A673 (cell line): Measurements from ENCODE around the gene SLC17A2.

Experiments
- EZH2 ChIP-seq: fragments of 200-600 bp; sonication (generic); IDR thresholded peaks from 2 replicates; pipeline ENCODE4 v1.6.1; 2017; ENCODE audit warnings: borderline replicate concordance, low read depth, mild to moderate bottlenecking, mixed read lengths, antibody characterized with exemption, low read length; ENCODE audit not compliant: poor library complexity, severe bottlenecking
- TF ChIP-seq, protein P1 (sequence below): fragments of 300-800, 200-600 bp; sonication (generic); conservative IDR thresholded peaks from 2 replicates; pipeline ENCODE4 v1.5.1; 2017; ENCODE audit warnings: low read depth, mild to moderate bottlenecking, antibody characterized with exemption, low read length, moderate library complexity, mixed read lengths

DNA sequence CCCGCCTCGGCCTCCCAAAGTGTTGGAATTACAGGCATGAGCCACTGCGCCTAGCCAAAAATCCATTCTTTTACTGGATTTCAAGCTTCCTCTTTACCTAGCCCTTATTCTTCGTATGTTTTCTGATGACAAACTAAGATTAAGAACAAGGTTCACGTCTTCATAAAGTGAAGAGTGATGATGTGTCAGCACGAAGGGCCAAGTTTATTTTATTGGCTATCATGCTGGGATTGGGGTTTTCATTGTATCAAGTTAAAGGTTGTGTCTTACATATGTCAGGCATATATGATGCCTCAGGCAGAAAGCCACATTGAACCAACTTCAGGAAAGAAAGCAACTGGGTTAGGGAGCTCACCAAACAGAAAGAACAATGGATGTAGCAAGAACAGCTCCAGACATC, 36.7 kb downstream of the SLC17A2 start:
- TF ChIP-seq EZH2, result no peak
- TF ChIP-seq, protein P1, sequence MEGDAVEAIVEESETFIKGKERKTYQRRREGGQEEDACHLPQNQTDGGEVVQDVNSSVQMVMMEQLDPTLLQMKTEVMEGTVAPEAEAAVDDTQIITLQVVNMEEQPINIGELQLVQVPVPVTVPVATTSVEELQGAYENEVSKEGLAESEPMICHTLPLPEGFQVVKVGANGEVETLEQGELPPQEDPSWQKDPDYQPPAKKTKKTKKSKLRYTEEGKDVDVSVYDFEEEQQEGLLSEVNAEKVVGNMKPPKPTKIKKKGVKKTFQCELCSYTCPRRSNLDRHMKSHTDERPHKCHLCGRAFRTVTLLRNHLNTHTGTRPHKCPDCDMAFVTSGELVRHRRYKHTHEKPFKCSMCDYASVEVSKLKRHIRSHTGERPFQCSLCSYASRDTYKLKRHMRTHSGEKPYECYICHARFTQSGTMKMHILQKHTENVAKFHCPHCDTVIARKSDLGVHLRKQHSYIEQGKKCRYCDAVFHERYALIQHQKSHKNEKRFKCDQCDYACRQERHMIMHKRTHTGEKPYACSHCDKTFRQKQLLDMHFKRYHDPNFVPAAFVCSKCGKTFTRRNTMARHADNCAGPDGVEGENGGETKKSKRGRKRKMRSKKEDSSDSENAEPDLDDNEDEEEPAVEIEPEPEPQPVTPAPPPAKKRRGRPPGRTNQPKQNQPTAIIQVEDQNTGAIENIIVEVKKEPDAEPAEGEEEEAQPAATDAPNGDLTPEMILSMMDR, result no peak
